Brain microvascular endothelial cell (primary cell): Measurements from ENCODE around the gene TACC3.
A peak's percentile ranks its signal among the peaks of the same experiment; 100 is the strongest.

ENCODE experiments used
- DNase-seq: peaks from one replicate; pipeline ENCODE4 v3.0.0-alpha.2; 2020
- H3K27ac ChIP-seq: fragments of 250-450 bp; sonication (Bioruptor Pico); 2 replicates; pipeline ENCODE4 v1.5.1; 2020; ENCODE audit warnings: mild to moderate bottlenecking, moderate library complexity
- H3K27me3 ChIP-seq: fragments of 250-450 bp; sonication (Bioruptor Pico); replicated peaks from 2 replicates; pipeline ENCODE4 v1.5.1; 2020; ENCODE audit warnings: mild to moderate bottlenecking
- H3K36me3 ChIP-seq: fragments of 250-450 bp; sonication (Bioruptor Pico); replicated peaks from 2 replicates; pipeline ENCODE4 v1.5.1; 2020; ENCODE audit warnings: mild to moderate bottlenecking
- H3K4me3 ChIP-seq: 2 replicates; pipeline ENCODE4 v1.5.1; 2011; ENCODE audit warnings: low read depth, mild to moderate bottlenecking, control low read depth, low read length, moderate library complexity
- CTCF ChIP-seq: IDR thresholded peaks from 2 replicates; pipeline ENCODE4 v1.5.1; 2011; ENCODE audit warnings: low read depth, mild to moderate bottlenecking, moderate library complexity, low read length, control low read depth, inconsistent platforms; ENCODE audit errors: missing control alignments
- in situ Hi-C: cut with HindIII; loops from 2 replicates; pipeline ENCODE4 v1.10.0; 2017; ENCODE audit warnings: low sequenced_read_pairs, low pct_ligation_motif_present

TACC3 gene

GRCh38 chr4:1792832-1793495, 71.6 kb downstream of the TACC3 start, which contains the start of gene FGFR3:
FGFR3 (plus strand) TSS chr4:1793293; CDS start chr4:1793935, 642 bp downstream.
- TF ChIP-seq CTCF, result no peak
- in situ Hi-C loops, result no loop called here
- DNase-seq, result no peak
- peaks cover 23% of the 10 kb centered on the region for H3K27me3 ChIP-seq
- H3K36me3 ChIP-seq, result no peaks in the 10 kb centered on the region
- peak within 1 kb of the TSS; percentile 31 for H3K4me3 ChIP-seq
- no peak within 1 kb of the TSS for H3K27ac ChIP-seq

GRCh38 chr4:1793496-1793840, 72.1 kb downstream of the TACC3 start:
- peaks cover 23% of the 10 kb centered on the region for H3K27me3 ChIP-seq
- no peak overlapping the region for H3K27ac ChIP-seq
- no peaks in the 10 kb centered on the region for H3K36me3 ChIP-seq
- DNase-seq, result no peak
- peak overlapping the region; percentile 31 for H3K4me3 ChIP-seq
- in situ Hi-C loops, result no loop called here
- TF ChIP-seq CTCF, result no peak

- in situ Hi-C loops, result no loop called here
- Histone ChIP-seq H3K27me3 (peaks cover 23% of the 10 kb centered on the region), H3K4me3 (peak overlapping the region; percentile 22), H3K36me3 (no peaks in the 10 kb centered on the region), H3K27ac (no peak overlapping the region)
- DNase-seq, result no peak
- no peak for TF ChIP-seq CTCF
Observed at GRCh38 chr4:1793940-1794808, 72.9 kb downstream of the TACC3 start.
